ENCODE results near the gene TMEM131.

DNA sequence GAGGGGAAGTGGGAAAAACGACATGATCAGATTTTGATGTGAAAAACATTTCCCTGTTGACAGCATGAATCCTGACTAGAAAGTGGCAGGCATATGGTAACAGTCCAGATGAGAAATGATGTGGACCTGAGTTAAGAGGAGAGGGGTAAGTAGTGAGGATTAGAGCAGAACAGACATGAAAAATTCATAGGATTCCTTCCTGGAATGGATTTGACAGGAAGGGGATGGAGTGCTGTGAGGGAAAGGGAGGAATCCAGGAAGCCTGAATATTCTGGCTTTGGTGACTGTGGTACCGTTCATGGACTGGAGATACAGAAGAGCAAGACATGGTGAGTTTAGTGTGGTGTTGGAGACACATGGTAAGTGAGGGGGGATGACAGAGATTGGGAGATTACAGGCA lies 115.4 kb downstream of the TMEM131 start:
- TF ChIP-seq, protein P1, sequence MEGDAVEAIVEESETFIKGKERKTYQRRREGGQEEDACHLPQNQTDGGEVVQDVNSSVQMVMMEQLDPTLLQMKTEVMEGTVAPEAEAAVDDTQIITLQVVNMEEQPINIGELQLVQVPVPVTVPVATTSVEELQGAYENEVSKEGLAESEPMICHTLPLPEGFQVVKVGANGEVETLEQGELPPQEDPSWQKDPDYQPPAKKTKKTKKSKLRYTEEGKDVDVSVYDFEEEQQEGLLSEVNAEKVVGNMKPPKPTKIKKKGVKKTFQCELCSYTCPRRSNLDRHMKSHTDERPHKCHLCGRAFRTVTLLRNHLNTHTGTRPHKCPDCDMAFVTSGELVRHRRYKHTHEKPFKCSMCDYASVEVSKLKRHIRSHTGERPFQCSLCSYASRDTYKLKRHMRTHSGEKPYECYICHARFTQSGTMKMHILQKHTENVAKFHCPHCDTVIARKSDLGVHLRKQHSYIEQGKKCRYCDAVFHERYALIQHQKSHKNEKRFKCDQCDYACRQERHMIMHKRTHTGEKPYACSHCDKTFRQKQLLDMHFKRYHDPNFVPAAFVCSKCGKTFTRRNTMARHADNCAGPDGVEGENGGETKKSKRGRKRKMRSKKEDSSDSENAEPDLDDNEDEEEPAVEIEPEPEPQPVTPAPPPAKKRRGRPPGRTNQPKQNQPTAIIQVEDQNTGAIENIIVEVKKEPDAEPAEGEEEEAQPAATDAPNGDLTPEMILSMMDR (IDR thresholded peaks at IDR 0.05; ENCODE audit: low read depth, low read length): no peak
- no peak for TF ChIP-seq EZH2phosphoT487 (IDR thresholded peaks at IDR 0.05; ENCODE audit: low read depth)

Measured in OCI-LY3 (cell line).